Naive thymus-derived CD8-positive, alpha-beta T cell (primary cell): ENCODE data around the gene PUSL1. TPM values are rescaled to one million over a fixed set of nuclear protein-coding genes. Genes with fewer than 3 reads are reported as not detected.
"Not testable (repeated sequence)": the region's sequence is repeated elsewhere in the genome, so short reads cannot be mapped to it uniquely, and the experiment has no call there.

Source experiments
- ATAC-seq, 2 donors: fragments of 150-1000 bp; cut with Tn5 transposase in 1 of 2; sonication (Bioruptor Pico), chemical (Tn5 transposase) in 1 of 2; 1 replicate in 1 of 2; 2 replicates in 1 of 2; pipeline ENCODE4 v1.10.0; 2021; ENCODE audit warnings: mild to moderate bottlenecking in 2 of 2, moderate library complexity in 2 of 2
- POLR2A ChIA-PET: fragments of 350-600 bp; sonication (Branson Sonifier 250); formaldehyde crosslinking; loops from one replicate; lab custom pipeline; 2021; ENCODE audit warnings: antibody characterized with exemption; lab: Charles Lee
- DNase-seq, 10 donors: peaks; one replicate each; pipeline versions ENCODE4 v3.0.0 to v3.0.0-alpha.2; 2020 to 2022
- H3K27ac Mint-ChIP-seq, 10 donors: one replicate each; pipeline ENCODE4 v1.8.0; 2020 to 2022; ENCODE audit warnings: mild to moderate bottlenecking in 10 of 10, mixed read lengths in 10 of 10, moderate library complexity in 4 of 10, inconsistent platforms in 1 of 10
- H3K27me3 Mint-ChIP-seq, 5 donors: one replicate each; pipeline ENCODE4 v1.8.0; 2021 to 2022; ENCODE audit warnings: mixed read lengths in 5 of 5
- H3K36me3 Mint-ChIP-seq, 3 donors: one replicate each; pipeline ENCODE4 v1.8.0; 2020 to 2022; ENCODE audit warnings: mixed read lengths in 3 of 3, mild to moderate bottlenecking in 2 of 3, inconsistent platforms in 1 of 3
- H3K4me1 Mint-ChIP-seq, 4 donors: one replicate each; pipeline ENCODE4 v1.8.0; 2021 to 2022; ENCODE audit warnings: mixed read lengths in 4 of 4
- H3K4me3 Mint-ChIP-seq, 10 donors: one replicate each; pipeline ENCODE4 v1.8.0; 2020 to 2022; ENCODE audit warnings: mild to moderate bottlenecking in 10 of 10, mixed read lengths in 10 of 10, moderate library complexity in 6 of 10, inconsistent platforms in 1 of 10
- H3K9me3 Mint-ChIP-seq, 9 donors: one replicate each; pipeline ENCODE4 v1.8.0; 2020 to 2022; ENCODE audit warnings: mixed read lengths in 9 of 9, mild to moderate bottlenecking in 3 of 9, inconsistent platforms in 1 of 9, moderate library complexity in 1 of 9
- polyA plus RNA-seq, 3 donors: library from polyadenylated mRNA; unstranded; fragments of 300-500 nt; fragmentation: Illumina TruSeq; gene quantifications; one replicate each; pipeline ENCODE4 v1.2.3, GENCODE V29; 2021
- total RNA-seq, 8 experiments: library from RNA in 2 of 8; stranded (reverse) in 2 of 8; gene quantifications; one replicate each; pipeline ENCODE4 v1.2.3 and lab custom pipeline; 2021 to 2026

Gene PUSL1
- total and polyA plus RNA-seq, 5 experiments from 2014 or later, result 14.5 to 23.4 (median 18.2) TPM

- H3K27me3 Mint-ChIP-seq, result no peaks in the 10 kb centered on the region
- no peak overlapping the region for H3K4me3 Mint-ChIP-seq
- H3K9me3 Mint-ChIP-seq, result no peaks in the 10 kb centered on the region
- no peak overlapping the region for H3K27ac Mint-ChIP-seq
- ATAC-seq (no peak), DNase-seq (no peak)
- H3K36me3 Mint-ChIP-seq, result peaks cover 0 to 50% (median 1%) of the 10 kb centered on the region in 3 donors
- POLR2A ChIA-PET, result interaction anchor here (1.1 kb wide), 1 partner anchor 9 kb away, joined by 4 read pairs; no protein-coding TSS in a partner anchor
- peaks cover 0 to 11% (median 4%) of the 10 kb centered on the region in 4 donors for H3K4me1 Mint-ChIP-seq
Measured at GRCh38 chr1:1314678-1315335, 6.4 kb downstream of the PUSL1 start.

GRCh38 chr1:1315435-1315954 lies 7.1 kb downstream of the PUSL1 start:
- Mint-ChIP-seq H3K36me3 (peaks cover 0 to 52% (median 1%) of the 10 kb centered on the region in 3 donors), H3K4me1 (peaks cover 0 to 15% (median 4%) of the 10 kb centered on the region in 4 donors), H3K9me3 (no peaks in the 10 kb centered on the region), H3K27ac (peak overlapping the region in 1 of 10 donors; percentile 5), H3K27me3 (no peaks in the 10 kb centered on the region), H3K4me3 (no peak overlapping the region)
- DNase-seq (no peak), ATAC-seq (no peak)
- POLR2A ChIA-PET, result no interaction called here

- peak overlapping the region in 4 of 10 donors; percentile 15 to 79 (median 37) for H3K27ac Mint-ChIP-seq
- DNase-seq, ATAC-seq, H3K27me3 Mint-ChIP-seq, H3K4me3 Mint-ChIP-seq, H3K9me3 Mint-ChIP-seq, POLR2A ChIA-PET: not testable (repeated sequence)
- peaks cover 0 to 18% (median 4%) of the 10 kb centered on the region in 4 donors for H3K4me1 Mint-ChIP-seq
- peaks cover 0 to 52% (median 1%) of the 10 kb centered on the region in 3 donors for H3K36me3 Mint-ChIP-seq
Measured at GRCh38 chr1:1316199-1316598, 7.8 kb downstream of the PUSL1 start.

DNA sequence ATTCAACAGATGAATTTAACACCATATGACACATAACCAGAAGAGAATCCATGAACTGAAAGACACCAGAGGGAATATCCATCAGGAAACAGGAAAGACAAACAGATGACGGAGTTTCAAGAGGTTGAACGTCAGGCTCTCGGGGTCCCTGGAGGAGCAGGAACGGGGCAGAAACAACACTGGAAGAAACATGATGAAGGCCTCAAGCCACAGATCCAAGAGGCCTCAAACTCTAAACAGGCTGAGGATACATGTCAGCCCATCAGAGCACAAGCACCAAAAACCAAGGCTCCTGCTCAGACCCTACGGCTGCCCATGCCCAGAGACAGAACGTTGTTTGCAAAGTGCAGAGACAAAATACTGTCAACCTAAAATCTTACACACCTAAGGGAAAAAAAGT lies 9.0 kb downstream of the PUSL1 start:
- H3K9me3 Mint-ChIP-seq, result no peaks in the 10 kb centered on the region
- no peak for ATAC-seq
- no peaks in the 10 kb centered on the region for H3K27me3 Mint-ChIP-seq
- DNase-seq, result no peak
- H3K27ac Mint-ChIP-seq, result peak overlapping the region in 2 of 10 donors; percentile 37 to 59
- H3K4me3 Mint-ChIP-seq, result no peak overlapping the region
- H3K4me1 Mint-ChIP-seq, result peaks cover 5 to 28% (median 9%) of the 10 kb centered on the region in 4 donors
- H3K36me3 Mint-ChIP-seq, result peaks cover 0 to 50% (median 1%) of the 10 kb centered on the region in 3 donors
- POLR2A ChIA-PET, result interaction anchor here (1.5 kb wide), 1 partner anchor 12 kb away, joined by 3 read pairs; no protein-coding TSS in a partner anchor

GRCh38 chr1:1318131-1318652 lies 9.8 kb downstream of the PUSL1 start:
- no peaks in the 10 kb centered on the region for H3K9me3 Mint-ChIP-seq
- no peak overlapping the region for H3K27ac Mint-ChIP-seq

GRCh38 chr1:1318777-1319645 lies 10.6 kb downstream of the PUSL1 start:
- peak overlapping the region in 4 of 10 donors; percentile 22 to 72 (median 30) for H3K27ac Mint-ChIP-seq
- no peaks in the 10 kb centered on the region for H3K9me3 Mint-ChIP-seq
- no peak for DNase-seq
- POLR2A ChIA-PET, result no interaction called here
- H3K27me3 Mint-ChIP-seq, result no peaks in the 10 kb centered on the region
- H3K36me3 Mint-ChIP-seq, result peaks cover 0 to 41% (median 0%) of the 10 kb centered on the region in 3 donors
- H3K4me3 Mint-ChIP-seq, result peak overlapping the region in 1 of 10 donors; percentile 48
- H3K4me1 Mint-ChIP-seq, result peaks cover 7 to 38% (median 18%) of the 10 kb centered on the region in 4 donors
- ATAC-seq, result no peak

More at GRCh38 chr1:1318131-1318652, 9.8 kb downstream of the PUSL1 start:
- H3K27me3 Mint-ChIP-seq, result no peaks in the 10 kb centered on the region
- peaks cover 2 to 35% (median 12%) of the 10 kb centered on the region in 4 donors for H3K4me1 Mint-ChIP-seq
- ATAC-seq, result no peak
- no peak overlapping the region for H3K4me3 Mint-ChIP-seq
- no peak for DNase-seq
- POLR2A ChIA-PET, result interaction anchor here (1.5 kb wide), 1 partner anchor 13 kb away, joined by 3 read pairs; no protein-coding TSS in a partner anchor
- H3K36me3 Mint-ChIP-seq, result peaks cover 0 to 47% (median 1%) of the 10 kb centered on the region in 3 donors

DNA sequence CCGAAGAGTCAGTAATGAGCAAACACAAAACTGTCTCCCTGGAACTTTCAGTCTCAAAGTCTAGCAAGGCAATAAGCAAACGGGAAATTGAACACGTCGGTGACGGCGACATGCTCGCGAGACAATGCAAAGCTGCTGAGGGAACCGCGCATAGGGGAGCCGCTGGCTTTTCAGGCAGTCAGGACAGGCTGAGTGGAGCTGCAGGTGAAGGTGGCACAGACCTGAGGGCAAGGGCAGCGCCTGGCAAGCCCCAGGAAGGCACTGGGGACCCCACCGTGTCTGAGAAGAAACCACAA lies 11.2 kb downstream of the PUSL1 start:
- peak overlapping the region in 2 of 10 donors; percentile 25 to 72 for H3K27ac Mint-ChIP-seq
- POLR2A ChIA-PET, result interaction anchor here (1.3 kb wide), 1 partner anchor 52 kb away, joined by 3 read pairs; no protein-coding TSS in a partner anchor
- no peaks in the 10 kb centered on the region for H3K9me3 Mint-ChIP-seq
- peak overlapping the region in 1 of 10 donors; percentile 48 for H3K4me3 Mint-ChIP-seq
- DNase-seq (no peak), ATAC-seq (no peak)
- peaks cover 0 to 41% (median 0%) of the 10 kb centered on the region in 3 donors for H3K36me3 Mint-ChIP-seq
- no peaks in the 10 kb centered on the region for H3K27me3 Mint-ChIP-seq
- H3K4me1 Mint-ChIP-seq, result peaks cover 8 to 40% (median 21%) of the 10 kb centered on the region in 4 donors

GRCh38 chr1:1320666-1321448 lies 12.5 kb downstream of the PUSL1 start:
- Mint-ChIP-seq H3K36me3 (peaks cover 0 to 36% (median 0%) of the 10 kb centered on the region in 3 donors), H3K4me1 (peaks cover 8 to 43% (median 25%) of the 10 kb centered on the region in 4 donors), H3K4me3 (peak overlapping the region in 3 of 10 donors; percentile 22 to 50 (median 38)), H3K27ac (peak overlapping the region in 3 of 10 donors; percentile 34 to 60 (median 47)), H3K27me3 (no peaks in the 10 kb centered on the region), H3K9me3 (no peaks in the 10 kb centered on the region)
- ATAC-seq (no peak), DNase-seq (no peak)
- POLR2A ChIA-PET, result interaction anchor here (0.6 to 1.3 kb wide), 2 partner anchors 50 to 54 kb away, joined by 3 read pairs; partner anchors contain the start of gene AURKAIP1

DNA sequence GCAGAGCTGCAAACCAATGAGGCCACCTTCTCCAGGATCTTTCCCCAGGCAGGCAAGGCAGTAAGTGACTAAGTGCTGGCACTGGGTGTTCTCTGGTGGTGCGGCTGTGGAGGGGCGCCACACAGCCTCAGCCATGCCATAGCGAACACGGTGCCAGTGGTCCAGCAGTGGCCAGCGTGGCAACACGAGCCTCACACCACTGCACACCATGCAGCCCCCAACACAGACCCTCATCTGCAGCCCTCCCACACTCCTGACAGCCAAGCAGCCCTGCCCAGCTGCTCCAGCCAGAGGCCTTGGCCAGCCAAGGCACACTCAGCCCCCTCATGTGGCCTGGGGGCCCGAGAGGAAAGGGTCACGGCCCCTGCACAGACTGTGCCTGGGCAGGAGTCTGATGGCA lies 13.1 kb downstream of the PUSL1 start:
- ATAC-seq, result no peak
- peaks cover 11 to 49% (median 30%) of the 10 kb centered on the region in 4 donors for H3K4me1 Mint-ChIP-seq
- POLR2A ChIA-PET, result interaction anchor here (0.6 to 0.7 kb wide), 2 partner anchors 54 to 115 kb away, joined by 3 to 7 read pairs; partner anchors contain the start of gene AURKAIP1

GRCh38 chr1:1322418-1322817 lies 14.0 kb downstream of the PUSL1 start:
- ATAC-seq (no peak), DNase-seq (no peak)
- Mint-ChIP-seq H3K27me3 (no peaks in the 10 kb centered on the region), H3K4me3 (peak overlapping the region; percentile 51 to 86 (median 79)), H3K27ac (peak overlapping the region in 8 of 10 donors; percentile 9 to 88 (median 62)), H3K9me3 (no peaks in the 10 kb centered on the region), H3K36me3 (peaks cover 0 to 25% (median 0%) of the 10 kb centered on the region in 3 donors), H3K4me1 (peaks cover 11 to 49% (median 34%) of the 10 kb centered on the region in 4 donors)
- POLR2A ChIA-PET, result interaction anchor here (0.7 kb wide), 1 partner anchor 114 kb away, joined by 7 read pairs; no protein-coding TSS in a partner anchor

More for the DNA sequence above, 13.1 kb downstream of the PUSL1 start:
- Mint-ChIP-seq H3K4me3 (peak overlapping the region in 3 of 10 donors; percentile 22 to 50 (median 34)), H3K9me3 (no peaks in the 10 kb centered on the region), H3K27ac (peak overlapping the region in 3 of 10 donors; percentile 34 to 60 (median 47)), H3K36me3 (peaks cover 0 to 31% (median 0%) of the 10 kb centered on the region in 3 donors), H3K27me3 (no peaks in the 10 kb centered on the region)
- no peak for DNase-seq

GRCh38 chr1:1322952-1323351 lies 14.6 kb downstream of the PUSL1 start:
- Mint-ChIP-seq H3K4me1 (peaks cover 12 to 51% (median 35%) of the 10 kb centered on the region in 4 donors), H3K27ac (peak overlapping the region in 7 of 10 donors; percentile 40 to 96 (median 85)), H3K9me3 (no peaks in the 10 kb centered on the region), H3K27me3 (no peaks in the 10 kb centered on the region), H3K36me3 (peaks cover 0 to 24% (median 0%) of the 10 kb centered on the region in 3 donors), H3K4me3 (peak overlapping the region; percentile 82 to 95 (median 88))
- DNase-seq (no peak), ATAC-seq (no peak)
- POLR2A ChIA-PET, result interaction anchor here (0.6 kb wide), 1 partner anchor 290 kb away, joined by 3 read pairs; no protein-coding TSS in a partner anchor
